OCI-LY3 (cell line): ENCODE results near the gene PTK6.

ENCODE experiments used
- H2AFZ ChIP-seq: fragments of 200-600, 300-600 bp; shearing (Covaris generic); 2 replicates; pipeline ENCODE4 v1.6.0; 2014; ENCODE audit warnings: antibody characterized with exemption, low read depth, low read length
- H3K27ac ChIP-seq: fragments of 200-600, 300-600 bp; sonication (generic); 2 replicates; pipeline ENCODE4 v1.5.1; 2014; ENCODE audit warnings: mild to moderate bottlenecking, low read length, moderate library complexity, mixed read lengths
- H3K27me3 ChIP-seq: fragments of 200-600, 300-600 bp; sonication (generic); 2 replicates; pipeline ENCODE4 v1.6.1; 2014; ENCODE audit warnings: low read depth, low read length, mixed read lengths
- H3K36me3 ChIP-seq: fragments of 200-600, 300-600 bp; sonication (generic); replicated peaks from 2 replicates; pipeline ENCODE3; 2014; ENCODE audit warnings: low read depth, low read length, mixed read lengths
- H3K4me1 ChIP-seq: fragments of 300-600, 200-600 bp; sonication (generic); 2 replicates; pipeline ENCODE4 v1.6.1; 2014; ENCODE audit warnings: low read length, mixed read lengths
- H3K4me2 ChIP-seq: fragments of 200-600, 300-600 bp; sonication (generic); 2 replicates; pipeline ENCODE4 v1.6.1; 2014; ENCODE audit warnings: low read length, mixed read lengths
- H3K4me3 ChIP-seq: fragments of 300-600, 200-600 bp; sonication (generic); 2 replicates; pipeline ENCODE4 v1.5.1; 2014; ENCODE audit warnings: antibody characterized with exemption, mild to moderate bottlenecking, low read length, moderate library complexity
- H3K79me2 ChIP-seq: fragments of 300-600, 200-600 bp; shearing (Covaris generic); 2 replicates; pipeline ENCODE4 v1.6.1; 2014; ENCODE audit warnings: mild to moderate bottlenecking, low read length, mixed read lengths
- H3K9ac ChIP-seq: fragments of 300-600, 200-600 bp; shearing (Covaris generic); 2 replicates; pipeline ENCODE4 v1.6.0; 2014; ENCODE audit warnings: mild to moderate bottlenecking, low read length, moderate library complexity
- H3K9me3 ChIP-seq: fragments of 200-600, 300-600 bp; shearing (Covaris generic); 2 replicates; pipeline ENCODE4 v1.6.1; 2014; ENCODE audit warnings: low read length, mixed read lengths; ENCODE audit not compliant: insufficient read depth
- H4K20me1 ChIP-seq: fragments of 200-600, 300-600 bp; sonication (generic); 2 replicates; pipeline ENCODE4 v1.6.1; 2016; ENCODE audit warnings: low read length, mixed read lengths; ENCODE audit not compliant: insufficient read depth
- EZH2phosphoT487 ChIP-seq: fragments of 200-600 bp; shearing (Covaris generic); IDR thresholded peaks from 2 replicates; pipeline ENCODE4 v1.6.1; 2018; ENCODE audit warnings: antibody characterized with exemption, mixed run types, low read depth
- TF ChIP-seq, protein P1 (sequence below): fragments of 200-600, 300-600 bp; sonication (generic); IDR thresholded peaks from 2 replicates; pipeline ENCODE4 v1.5.1; 2014; ENCODE audit warnings: antibody characterized with exemption, low read length, low read depth

Gene PTK6

DNA sequence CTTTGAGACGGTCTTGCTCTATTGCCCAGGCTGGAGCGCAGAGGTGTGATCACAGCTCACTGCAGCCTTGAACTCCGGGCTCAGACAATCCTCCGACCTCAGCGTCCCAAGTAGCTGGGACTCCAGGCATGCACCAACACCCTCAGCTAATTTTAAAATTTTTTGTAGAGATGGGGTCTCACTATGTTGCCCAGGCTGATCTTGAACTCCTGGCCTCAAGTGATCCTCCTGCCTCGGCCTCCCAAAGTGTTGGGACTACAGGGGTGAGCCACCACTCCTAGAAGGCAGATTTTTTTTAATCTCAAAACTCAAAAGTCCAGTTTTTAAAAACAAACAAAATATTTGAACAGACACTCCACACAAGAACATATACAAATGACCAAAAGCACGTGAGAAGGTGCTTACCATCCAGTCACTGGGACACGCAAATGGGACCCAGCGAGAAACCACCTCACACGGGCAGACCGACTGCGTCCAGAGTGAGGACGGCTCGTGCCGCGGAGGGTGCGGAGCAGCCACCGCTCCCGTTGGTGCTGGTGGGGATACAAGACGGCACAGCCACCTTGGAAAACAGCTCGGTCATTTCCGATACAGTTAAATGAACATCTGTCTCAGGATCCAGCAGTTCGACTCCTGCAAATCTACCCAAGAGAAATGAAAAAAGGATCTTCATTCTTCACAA lies 45.3 kb upstream of the PTK6 start:
- no peak overlapping the region for H3K4me2 ChIP-seq

GRCh38 chr20:63580796-63581461 lies 43.8 kb upstream of the PTK6 start:
- Histone ChIP-seq H3K27me3 (peaks cover 18% of the 10 kb centered on the region), H3K4me2 (no peak overlapping the region), H3K4me1 (no peaks in the 10 kb centered on the region), H3K4me3 (no peak overlapping the region), H3K36me3 (no peaks in the 10 kb centered on the region), H3K9me3 (no peaks in the 10 kb centered on the region), H3K27ac (no peak overlapping the region), H3K79me2 (no peaks in the 10 kb centered on the region), H2AFZ (no peak overlapping the region), H3K9ac (no peak overlapping the region), H4K20me1 (peaks cover 2% of the 10 kb centered on the region; the same call in 1 of the 2 replicates)
- no peak for TF ChIP-seq EZH2phosphoT487
- TF ChIP-seq, protein P1, sequence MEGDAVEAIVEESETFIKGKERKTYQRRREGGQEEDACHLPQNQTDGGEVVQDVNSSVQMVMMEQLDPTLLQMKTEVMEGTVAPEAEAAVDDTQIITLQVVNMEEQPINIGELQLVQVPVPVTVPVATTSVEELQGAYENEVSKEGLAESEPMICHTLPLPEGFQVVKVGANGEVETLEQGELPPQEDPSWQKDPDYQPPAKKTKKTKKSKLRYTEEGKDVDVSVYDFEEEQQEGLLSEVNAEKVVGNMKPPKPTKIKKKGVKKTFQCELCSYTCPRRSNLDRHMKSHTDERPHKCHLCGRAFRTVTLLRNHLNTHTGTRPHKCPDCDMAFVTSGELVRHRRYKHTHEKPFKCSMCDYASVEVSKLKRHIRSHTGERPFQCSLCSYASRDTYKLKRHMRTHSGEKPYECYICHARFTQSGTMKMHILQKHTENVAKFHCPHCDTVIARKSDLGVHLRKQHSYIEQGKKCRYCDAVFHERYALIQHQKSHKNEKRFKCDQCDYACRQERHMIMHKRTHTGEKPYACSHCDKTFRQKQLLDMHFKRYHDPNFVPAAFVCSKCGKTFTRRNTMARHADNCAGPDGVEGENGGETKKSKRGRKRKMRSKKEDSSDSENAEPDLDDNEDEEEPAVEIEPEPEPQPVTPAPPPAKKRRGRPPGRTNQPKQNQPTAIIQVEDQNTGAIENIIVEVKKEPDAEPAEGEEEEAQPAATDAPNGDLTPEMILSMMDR: peak; percentile 58

More for the DNA sequence above, 45.3 kb upstream of the PTK6 start:
- TF ChIP-seq, protein P1: no peak
- no peak for TF ChIP-seq EZH2phosphoT487
- Histone ChIP-seq H4K20me1 (peaks cover 2% of the 10 kb centered on the region; the same call in 1 of the 2 replicates), H3K9ac (no peak overlapping the region), H2AFZ (no peak overlapping the region), H3K4me1 (no peaks in the 10 kb centered on the region), H3K4me3 (no peak overlapping the region), H3K36me3 (no peaks in the 10 kb centered on the region), H3K27ac (no peak overlapping the region), H3K79me2 (no peaks in the 10 kb centered on the region), H3K27me3 (peaks cover 12% of the 10 kb centered on the region; the same call in 1 of the 2 replicates), H3K9me3 (no peaks in the 10 kb centered on the region)

DNA sequence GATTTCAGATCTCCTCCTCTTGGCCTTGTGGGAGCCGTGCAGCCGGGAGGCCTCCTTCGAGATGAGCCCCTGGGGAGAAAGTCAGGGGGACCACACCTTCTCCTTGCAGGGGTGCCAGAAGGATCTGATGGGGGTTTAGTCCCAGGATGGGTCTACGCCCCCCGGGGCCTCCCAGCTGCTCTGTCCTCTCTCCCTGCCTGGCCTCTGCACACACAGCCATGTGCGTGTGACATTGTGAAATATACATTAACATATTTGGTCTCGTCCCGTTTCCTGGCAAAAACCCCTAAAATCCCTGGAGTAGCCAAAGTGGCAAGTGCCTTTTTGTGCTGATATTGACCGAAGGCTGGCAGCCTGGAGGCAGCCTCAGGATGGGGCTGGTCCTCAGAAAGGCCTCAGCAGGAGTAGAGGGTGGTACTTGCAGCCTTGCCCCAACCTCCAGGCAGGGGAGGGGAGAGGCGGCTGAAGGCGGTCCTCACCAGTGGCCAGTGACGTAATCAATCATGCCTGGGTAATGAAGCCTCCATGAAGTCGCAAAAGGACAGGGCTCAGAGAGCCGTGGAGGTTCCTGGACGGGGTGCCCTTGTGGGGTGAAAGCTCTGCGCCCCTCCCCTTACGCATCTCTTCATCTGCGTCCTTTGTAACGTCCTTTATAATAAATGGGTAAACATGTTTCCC lies 42.0 kb upstream of the PTK6 start:
- Histone ChIP-seq H3K79me2 (no peaks in the 10 kb centered on the region), H3K27ac (no peak overlapping the region), H3K27me3 (peaks cover 35% of the 10 kb centered on the region), H3K9ac (no peak overlapping the region), H3K9me3 (no peaks in the 10 kb centered on the region), H3K4me2 (no peak overlapping the region), H2AFZ (no peak overlapping the region), H4K20me1 (no peaks in the 10 kb centered on the region), H3K4me3 (no peak overlapping the region), H3K4me1 (peaks cover 4% of the 10 kb centered on the region; the same call in 1 of the 2 replicates), H3K36me3 (no peaks in the 10 kb centered on the region)
- TF ChIP-seq, protein P1: no peak
- TF ChIP-seq EZH2phosphoT487: no peak
